Keratinocyte (primary cell): ENCODE measurements around the gene FSIP2.

Experiments
- CTCF ChIP-seq, 3 experiments: IDR thresholded peaks in 1 of 3; conservative IDR thresholded peaks in 1 of 3; optimal IDR thresholded peaks in 1 of 3; 2 replicates in 2 of 3; 3 replicates in 1 of 3; pipeline versions ENCODE3 to v1.5.1; 2011; ENCODE audit warnings: low read length in 3 of 3, mild to moderate bottlenecking in 3 of 3, moderate library complexity in 2 of 3, control low read depth in 1 of 3, inconsistent platforms in 1 of 3; ENCODE audit not compliant: insufficient read depth in 2 of 3; ENCODE audit errors: extremely low read depth in 1 of 3
- EZH2 ChIP-seq: IDR thresholded peaks from one replicate; pipeline ENCODE4 v1.6.1; 2012; ENCODE audit warnings: inconsistent platforms, mild to moderate bottlenecking, low read length, moderate library complexity

DNA sequence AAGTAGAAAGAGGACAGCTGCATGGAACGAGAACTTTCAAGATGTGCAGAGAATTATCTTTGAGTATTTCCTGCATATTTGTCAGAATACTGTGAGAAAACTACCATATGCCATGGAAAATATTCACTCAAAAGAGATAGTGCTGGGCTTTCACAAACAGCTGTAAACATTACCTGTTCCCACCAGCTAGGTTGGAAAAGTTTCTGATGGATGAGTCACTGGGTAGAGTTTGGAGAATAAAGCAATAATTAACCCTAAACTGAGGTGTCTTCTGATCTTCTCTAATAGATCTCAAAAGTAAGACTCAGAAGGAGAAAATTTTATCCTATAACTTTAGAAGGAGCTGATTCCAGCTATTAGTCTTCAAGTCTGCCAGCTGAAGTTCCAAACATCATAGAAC is 3.9 kb upstream of the FSIP2 start:
- no peak for TF ChIP-seq CTCF (optimal IDR thresholded peaks at IDR 0.05 in 1 of 3, IDR thresholded peaks at IDR 0.05 in 1 of 3, conservative IDR thresholded peaks at IDR 0.05 in 1 of 3; ENCODE audit: extremely low read depth in 1 of 3, insufficient read depth in 2 of 3, low read length in 3 of 3)
- TF ChIP-seq EZH2 = no peak
